Smooth muscle cell of the brain vasculature (primary cell): Measurements from ENCODE around the gene KRT33A.

ENCODE experiments used
- DNase-seq: peaks from one replicate; pipeline ENCODE4 v3.0.0-alpha.2; 2012; ENCODE audit warnings: low read depth, low spot score

Gene KRT33A

DNA sequence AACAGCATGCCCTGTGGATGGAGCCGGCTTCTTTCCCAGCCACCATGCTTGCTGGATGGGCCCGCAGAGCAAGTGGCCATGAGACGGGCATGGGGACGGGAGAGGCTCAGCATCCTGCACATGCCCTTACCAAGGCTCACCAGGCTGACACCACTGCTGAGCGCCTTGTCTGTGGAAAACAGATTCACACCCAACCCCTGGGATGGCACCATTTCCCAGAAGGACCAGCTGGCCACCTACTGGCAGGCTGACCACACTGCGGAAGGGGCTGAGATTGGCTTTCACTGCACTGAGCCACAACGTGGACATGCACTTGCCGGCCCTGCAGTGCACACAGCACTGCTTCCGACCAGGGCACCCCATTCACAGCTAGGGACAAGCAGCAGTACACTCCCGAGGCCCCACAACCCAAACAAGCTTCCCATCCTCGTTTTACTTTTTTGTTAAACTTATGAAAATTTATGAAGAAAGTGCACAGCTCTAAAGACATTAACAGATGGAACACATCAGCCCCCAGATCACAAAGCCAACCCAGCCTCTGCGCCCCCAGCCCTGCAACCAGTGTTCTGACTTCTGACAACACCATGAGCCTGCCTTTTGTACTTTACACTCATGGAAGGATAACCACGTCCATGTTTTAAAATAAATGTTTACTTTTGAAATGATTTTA is 21.2 kb downstream of the KRT33A start:
- no peak for DNase-seq

DNA sequence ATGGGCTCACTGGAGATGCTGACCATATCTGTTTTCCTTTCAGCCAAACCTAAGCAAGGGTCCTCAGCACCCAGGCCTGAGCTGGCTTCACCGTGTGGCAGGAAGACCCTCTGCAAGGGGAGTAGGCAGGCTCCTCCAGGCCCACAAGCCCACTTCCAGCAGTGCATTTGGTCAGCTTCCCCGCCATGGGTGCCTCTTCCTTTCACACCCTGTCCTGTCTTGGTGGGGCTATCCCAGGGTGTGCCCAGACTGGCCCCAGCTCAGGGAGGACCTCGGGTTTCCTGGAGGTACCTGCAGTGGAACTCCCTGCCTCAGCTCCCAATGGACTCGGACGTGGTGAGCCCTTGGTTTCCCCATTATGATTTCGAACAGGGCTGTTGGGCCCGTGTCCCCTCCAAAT is 22.4 kb downstream of the KRT33A start:
- DNase-seq, result no peak

DNA sequence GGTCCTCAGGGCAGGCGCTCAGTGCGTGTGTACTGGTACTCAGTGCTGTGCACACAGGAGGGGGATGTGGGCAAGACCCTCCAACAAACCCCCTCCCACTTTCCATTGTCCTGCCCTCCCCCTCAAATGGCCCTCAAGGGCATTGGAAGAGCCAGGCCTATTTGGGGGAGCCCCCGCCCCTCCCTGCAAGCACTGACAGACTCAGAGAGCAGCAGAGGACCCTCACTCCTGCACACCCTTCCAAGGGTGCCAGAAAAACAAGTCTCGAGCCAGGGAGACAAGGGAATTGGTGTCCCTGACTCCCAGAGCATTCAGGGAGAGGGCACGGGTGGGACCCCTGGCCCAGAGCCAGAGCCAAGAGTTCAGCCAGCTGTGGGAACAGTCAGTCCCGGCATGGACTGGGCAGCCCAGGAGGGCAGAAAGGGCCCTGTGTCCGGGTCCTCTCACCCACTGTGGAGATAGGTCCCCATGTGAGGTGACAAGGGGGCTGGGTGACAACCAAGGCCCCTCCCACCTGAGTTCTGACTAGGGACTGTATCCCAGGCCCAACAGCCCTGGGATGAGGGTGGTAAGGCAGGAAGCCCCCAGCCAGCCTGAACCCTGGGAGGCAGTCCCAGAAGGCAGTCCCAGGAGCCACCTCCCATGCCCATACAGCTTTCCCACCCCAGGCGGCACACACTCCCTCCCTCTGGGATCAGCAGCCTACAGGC is 23.1 kb downstream of the KRT33A start:
- no peak for DNase-seq

- no peak for DNase-seq
These were observed 24.2 kb downstream of the KRT33A start for GRCh38 chr17:41326173-41327145.

DNA sequence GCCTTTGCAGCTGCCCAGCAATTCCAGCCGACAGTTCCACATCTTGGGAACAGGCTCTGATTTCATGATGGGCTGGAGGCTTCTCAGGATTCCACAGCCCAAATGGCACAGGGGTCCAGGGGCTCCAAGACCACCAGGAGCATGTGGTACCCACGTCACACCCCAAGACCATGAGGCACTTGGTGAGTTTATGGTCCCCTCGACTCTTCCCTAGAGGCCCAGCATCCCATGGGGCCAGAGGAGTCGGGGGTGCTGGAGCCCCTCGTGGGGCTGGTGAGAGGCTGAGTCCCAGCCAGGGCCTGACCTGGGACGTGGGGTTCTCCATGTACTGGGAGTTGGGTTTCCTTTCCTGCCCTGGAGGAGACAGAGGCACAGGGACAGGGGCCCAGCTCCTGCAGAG is 25.0 kb downstream of the KRT33A start:
- no peak for DNase-seq

GRCh38 chr17:41325126-41325525 is 25.5 kb downstream of the KRT33A start:
- DNase-seq, result no peak

- no peak for DNase-seq
These were observed 26.2 kb downstream of the KRT33A start for GRCh38 chr17:41324180-41325075.

GRCh38 chr17:41322903-41323895 is 27.4 kb downstream of the KRT33A start:
- no peak for DNase-seq

DNA sequence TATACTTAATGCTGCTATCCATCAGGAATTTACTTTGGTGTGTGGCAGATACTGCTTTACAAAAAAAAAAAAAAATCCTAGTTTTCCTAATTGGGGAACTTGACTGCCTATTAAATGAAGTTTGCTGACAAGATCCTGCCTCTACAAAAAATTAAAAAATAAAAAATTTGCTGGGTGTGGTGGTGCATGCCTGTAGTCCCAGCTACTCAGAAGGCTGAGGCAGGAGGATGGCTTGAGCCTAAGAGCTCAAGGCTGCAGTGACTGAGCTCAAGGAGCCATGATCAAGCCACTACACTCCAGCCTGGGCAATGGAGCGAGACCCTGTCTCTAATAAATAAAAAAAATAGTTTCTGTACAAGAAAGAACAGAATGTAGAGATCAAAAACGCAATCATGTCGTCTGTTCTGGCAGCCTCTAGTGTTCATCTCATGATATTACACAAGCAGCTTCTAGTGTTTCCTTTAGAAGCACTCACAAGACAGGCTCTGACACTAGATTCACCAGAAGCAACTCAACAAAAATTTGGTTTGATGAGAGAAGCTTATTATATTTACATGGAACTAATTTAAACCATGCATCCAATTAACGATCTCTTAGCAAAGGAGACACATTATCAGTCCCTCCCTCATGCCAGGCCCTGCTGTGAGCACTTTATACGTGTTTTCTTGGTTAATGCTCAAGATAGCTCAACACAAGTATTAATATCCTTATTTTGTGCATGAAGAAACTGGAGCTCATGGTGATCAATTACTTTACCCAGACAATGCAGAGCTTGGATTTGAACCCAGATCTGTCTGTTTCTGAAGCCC is 28.3 kb downstream of the KRT33A start:
- no peak for DNase-seq

DNA sequence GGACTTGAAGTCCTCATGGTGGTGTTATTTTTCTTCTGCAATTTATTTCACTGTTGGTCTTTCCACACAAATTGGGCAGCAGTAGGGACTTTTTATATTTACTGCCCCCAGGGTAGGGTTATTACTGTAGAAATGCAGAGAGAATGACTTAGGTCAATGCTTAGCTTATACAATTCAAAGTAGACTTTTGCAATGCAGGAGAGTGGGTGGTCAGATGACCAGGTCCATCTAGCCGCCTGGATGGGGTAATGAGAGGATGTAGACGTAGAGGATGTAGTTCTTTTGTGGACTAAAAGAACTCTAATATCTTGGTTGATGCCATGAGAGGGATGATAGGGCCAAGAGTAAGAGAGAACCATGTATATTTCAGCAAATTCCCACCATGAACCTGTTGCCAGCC is 32.4 kb downstream of the KRT33A start:
- no peak for DNase-seq

GRCh38 chr17:41315814-41316445 is 34.7 kb downstream of the KRT33A start:
- no peak for DNase-seq

DNA sequence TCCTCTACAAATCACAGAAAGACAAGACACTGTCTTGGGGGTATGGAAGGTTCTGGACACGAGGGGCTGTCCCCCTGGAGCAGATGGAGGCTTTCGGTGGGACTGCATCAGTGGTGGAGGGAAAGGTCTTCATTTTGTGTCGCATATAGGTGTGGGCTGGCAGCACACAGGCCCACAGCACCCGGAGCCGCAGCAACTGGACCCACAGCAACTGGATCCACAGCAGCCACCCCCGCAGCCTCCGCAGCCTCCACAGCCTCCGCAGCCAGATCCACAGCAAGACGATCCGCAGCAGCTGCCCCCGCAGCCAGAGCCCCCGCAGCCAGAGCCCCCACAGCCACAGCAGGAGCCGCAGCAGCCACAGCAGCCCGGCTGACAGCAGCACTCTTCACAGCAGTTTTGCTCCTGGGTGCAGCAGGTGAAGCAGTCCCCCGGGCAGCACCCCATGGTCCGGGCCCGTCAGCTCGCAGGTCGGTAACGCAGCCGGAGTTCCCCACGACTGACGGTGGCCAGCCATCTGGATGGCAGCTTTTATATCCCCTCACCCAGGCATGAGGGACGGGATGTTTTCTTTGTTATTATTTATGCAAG is 35.3 kb downstream of the KRT33A start, which contains the start of gene KRTAP17-1:
Gene KRTAP17-1 (minus strand): TSS at position 507 of the 591 bp plus-strand sequence. CDS start 60 bp downstream, at position 447.
- DNase-seq, result no peak

DNA sequence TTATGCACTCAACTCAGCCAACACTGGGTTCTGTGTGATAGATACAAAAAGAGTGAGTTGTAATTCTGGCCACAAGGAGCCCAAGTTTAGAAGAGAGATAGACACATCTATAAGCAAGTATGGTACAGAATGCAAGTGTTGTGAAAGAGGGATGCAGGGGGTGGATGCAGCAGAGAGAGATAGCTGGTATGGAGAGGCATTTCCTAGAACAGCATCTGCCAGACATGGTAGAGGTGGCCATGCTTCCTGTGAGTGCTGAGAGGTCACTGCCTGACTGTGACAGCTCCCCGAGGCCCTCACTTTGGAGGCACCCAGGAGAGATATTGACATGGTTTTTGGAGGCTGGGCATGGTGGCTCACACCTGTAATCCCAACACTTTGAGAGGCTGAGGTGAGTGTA is 39.5 kb downstream of the KRT33A start:
- DNase-seq, result no peak

DNA sequence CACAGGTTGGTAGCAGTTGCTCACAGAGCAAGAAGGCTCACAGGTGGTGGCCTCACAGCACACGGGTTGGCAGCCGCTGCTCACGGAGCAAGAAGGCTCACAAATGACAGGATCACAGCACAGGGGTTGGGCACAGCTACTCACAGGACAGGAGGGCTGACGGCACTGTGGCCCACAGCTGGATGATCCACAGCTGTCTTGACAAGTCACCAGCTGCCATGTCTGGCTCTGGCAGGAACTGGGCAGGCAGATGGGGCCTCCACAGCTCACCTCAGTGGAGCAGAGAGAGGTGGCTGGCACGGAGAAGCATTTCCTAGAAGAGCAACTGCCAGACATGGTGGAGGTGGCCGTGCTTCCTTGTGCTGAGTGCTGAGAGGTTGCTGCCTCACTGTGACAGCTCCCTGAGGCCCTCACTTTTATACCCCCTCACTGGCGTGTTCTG is 41.7 kb downstream of the KRT33A start, which contains the start of gene KRTAP16-1:
Gene KRTAP16-1 (minus strand): TSS at position 392 of the 442 bp plus-strand sequence. CDS start 56 bp downstream, at position 336.
- no peak for DNase-seq

DNA sequence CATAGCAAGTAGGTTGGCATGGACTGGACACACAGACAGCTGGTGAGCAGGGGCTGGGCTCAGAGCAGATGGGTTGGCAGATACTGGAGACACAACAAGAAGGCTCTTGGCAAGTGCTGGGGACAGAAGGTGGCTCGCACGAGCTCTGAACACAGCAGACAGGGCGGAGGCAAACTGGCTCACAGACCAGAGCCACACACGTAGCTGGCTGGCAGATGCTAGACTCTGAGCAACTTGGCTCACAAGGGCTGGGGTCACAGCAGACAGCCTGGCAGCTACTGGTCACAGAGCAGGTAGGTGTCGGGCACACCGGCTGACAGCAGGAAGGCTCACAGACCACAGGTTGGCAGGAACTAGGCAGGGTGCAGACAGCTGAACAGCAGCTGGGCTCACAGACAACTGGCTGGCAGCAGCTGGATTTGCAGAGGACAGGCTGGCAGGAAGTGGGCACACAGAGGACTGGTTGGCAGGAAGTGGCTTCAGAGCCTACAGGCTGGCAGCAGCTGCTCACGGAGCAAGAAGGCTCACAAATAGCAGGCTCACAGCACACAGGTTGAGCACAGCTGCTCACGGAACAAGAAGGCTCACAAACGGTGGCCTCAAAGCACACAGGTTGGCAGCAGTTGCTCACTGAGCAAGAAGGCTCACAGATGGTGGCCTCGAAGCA is 42.2 kb downstream of the KRT33A start:
- no peak for DNase-seq

DNA sequence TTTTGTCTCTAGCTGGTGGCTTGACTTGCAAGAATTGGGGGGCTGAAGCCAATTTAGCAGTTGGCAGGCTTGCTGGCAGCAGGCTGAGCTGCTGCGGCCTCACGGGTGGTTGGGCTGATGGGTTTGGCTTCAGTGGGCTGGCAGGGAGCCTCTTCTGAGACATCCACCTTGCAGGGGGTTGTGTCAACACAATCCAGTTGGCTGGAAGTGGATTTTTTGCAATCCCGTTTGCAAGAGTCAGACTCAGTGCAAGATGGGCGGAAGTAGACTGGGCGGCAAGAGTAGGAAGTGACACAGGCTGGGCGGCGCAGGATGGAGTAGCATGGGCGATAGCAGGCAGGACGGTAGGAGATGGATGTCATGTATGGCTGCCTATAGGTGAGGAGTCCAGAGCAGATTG is 43.0 kb downstream of the KRT33A start:
- no peak for DNase-seq

DNA sequence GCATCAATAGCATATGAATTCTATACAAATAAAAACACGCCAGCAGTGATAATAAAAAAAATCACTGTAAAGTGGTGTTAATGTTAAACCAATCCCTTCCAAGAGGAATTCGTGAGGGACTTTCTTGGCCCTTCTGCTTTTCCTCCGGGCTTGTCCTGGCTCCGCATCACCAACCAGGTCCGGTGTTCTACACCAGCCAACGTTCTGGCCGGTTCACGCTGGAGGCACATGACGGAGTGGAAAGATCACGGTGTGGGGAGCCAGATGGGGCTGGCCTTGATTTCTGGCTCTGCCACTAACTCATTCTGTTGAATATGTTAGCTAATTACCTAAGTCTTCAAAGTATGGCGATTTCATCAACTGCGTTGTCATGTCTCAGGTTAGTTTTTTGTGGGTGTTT is 46.5 kb downstream of the KRT33A start:
- DNase-seq, result no peak
